Activated CD4-positive, alpha-beta T cell treated with anti-CD3 and anti-CD28 coated beads, Interleukin-2, amount 50 U/mL, for 4 hours (primary cell): Measurements from ENCODE around the gene SPON1.
A peak's percentile ranks its signal among the peaks of the same experiment; 100 is the strongest.

Experiments
- DNase-seq, 2 experiments: peaks; one replicate each; pipeline ENCODE4 v3.0.0-alpha.2; 2020

Gene SPON1

DNA sequence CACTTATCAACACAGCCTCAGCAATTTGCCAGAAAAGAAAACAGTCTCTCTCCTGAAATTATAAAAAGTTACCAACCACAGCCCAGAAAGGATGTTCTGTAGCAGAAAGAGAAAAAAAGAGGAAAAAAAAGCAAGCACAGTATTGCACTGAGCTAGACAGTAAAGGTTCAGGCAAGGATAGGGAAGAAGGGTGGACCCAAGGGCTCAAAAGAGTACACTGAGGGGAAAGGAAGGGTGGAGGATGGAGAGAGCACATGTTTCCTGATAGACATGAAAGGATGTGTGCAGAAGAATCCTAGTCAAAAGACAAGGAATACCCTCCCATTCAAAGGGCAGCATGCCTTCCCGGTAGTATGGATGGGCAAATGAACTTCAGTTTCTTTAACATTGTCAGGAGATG, 337.4 kb downstream of the SPON1 start:
- no peak for DNase-seq

DNA sequence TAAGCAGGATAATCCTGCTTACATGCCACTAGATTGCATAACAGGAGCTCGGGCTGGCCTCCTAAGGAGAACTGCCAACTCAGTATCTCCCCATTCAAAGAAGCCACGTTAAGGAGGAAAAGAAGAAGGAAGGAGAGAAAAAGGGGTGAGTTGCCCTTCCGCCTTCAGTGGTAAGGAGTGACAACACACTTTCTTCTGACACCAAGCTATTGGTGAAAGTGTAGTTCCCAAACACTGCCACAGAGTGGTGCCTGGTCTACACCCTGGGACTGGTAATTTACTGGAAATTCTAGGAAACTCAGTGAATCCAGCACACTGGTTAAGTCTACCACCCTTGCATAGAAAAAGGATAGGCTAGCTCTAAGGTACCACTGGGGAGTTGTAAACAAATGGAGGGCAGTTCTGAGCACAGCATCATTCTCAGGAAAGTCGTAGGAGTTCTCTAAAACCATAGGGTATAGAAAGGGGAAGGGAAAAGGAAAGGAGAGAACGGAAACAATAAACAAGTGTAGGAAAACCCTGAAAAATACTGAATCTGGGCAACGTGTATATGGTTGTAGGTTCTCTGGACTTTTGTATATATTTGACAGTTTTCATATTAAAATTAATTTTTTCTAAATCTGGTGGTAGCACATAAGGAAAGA, 338.3 kb downstream of the SPON1 start:
- peak; percentile 30 to 42 for DNase-seq

DNA sequence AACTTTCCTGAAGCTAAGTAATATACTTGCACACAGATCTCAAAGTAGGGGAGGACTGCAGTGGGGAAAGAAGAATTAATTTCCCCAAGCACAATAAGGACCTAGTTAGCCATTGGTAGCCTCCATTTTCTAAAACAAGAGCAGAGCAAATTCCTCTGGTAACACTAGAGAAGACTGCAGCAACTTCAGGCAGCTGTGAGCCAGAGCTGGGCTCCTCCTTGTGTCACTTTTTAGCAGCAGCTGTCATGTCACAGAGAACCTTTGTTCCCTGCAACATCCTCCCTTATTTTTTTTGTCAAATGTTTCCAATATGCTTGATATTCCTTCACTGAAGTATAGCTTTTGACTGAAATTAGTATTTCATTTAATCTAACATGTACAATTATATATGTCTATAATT, 342.1 kb downstream of the SPON1 start:
- DNase-seq, result no peak

DNA sequence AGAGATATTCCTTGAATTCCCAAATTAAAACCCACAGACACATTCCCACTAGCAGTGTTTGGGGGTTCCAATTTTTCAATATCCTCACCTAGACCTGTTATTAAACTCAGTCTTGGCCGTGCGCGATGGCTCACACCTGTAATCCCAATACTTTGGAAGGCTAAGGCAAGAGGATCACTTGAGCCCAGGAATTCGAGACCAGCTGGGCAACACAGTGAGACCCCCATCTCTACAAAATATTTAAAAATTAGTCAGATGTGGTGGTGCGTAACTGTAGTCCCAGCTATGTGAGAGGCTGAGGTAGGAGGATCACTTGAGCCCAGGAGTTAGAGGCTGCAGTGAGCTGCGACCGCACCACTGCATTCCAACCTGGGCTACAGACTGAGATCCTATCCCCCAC, 343.1 kb downstream of the SPON1 start:
- DNase-seq, result no peak

DNA sequence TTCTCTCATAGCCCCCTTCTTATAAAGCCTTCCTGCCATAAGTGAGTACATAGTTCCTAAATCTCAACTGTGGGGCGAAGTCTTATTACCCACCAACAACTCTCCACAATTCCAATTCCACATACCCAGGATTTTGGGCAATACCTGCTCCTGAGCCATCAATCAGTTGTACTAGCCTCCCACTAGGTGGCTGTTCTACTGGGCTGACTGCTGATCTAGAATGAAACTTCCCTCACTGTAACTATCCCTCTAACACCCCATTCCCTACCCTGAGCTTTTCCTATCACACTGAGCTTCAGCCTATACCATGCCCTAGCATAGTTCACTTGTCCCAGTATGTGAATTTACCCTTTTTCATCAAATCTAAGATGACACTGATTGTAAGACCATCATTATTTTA, 344.0 kb downstream of the SPON1 start:
- no peak for DNase-seq

DNA sequence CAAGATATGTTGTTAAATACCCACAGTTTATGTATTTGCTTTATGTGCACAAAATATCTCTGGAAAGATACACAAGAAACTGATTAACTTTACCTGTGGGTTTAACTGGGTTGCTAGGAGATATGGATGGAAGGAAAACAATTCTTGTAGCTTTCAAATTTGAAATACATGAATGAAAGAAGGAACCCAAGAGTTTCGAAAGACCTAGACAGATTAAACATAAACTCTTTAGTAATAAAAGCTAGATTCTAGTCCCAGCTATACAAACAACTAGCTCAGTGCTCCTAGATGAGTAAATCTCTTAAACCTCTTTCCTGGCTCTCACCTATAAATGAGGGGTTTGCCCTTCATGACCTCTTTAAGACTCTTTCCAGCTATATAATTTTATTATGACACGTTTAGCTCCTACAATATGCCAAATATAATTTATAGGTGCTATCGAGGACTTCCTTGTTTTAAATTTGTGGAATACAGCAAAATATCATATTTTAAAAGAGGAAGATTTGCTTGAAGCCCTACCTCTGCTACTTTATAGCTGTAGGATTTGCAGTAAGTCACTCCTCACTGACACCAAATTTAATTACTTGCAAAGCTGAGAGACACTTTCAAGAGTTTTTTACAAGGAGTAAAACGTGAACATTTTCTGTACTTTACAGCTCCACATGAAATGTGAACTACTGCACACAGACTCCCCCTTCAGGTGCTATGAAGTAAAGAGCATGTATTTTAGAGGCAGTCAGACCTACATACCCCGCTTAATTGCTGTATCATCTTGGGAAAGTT, 345.8 kb downstream of the SPON1 start:
- DNase-seq, result no peak

DNA sequence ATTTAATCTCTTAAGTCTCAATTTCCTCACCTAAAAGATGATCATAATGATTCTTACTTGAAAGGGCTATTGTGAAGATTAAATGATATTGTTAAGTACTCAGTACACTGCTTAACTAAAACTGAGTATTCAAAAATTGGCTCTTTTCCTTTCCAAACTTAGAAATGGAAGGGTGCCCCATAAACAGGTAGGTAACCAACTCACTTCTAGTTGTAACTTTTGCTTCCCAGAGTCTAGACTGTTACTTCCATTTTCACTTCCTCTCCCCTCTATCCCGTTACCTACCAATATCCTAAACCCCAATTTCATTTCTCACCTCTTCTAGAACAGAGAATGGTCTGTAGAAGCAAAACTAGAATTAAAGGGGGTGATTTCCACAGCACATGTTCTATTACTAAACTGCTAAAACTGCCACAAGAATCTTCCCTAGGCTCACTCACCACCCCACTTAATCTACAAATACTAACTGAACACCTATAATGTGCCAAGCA, 346.4 kb downstream of the SPON1 start:
- no peak for DNase-seq

DNA sequence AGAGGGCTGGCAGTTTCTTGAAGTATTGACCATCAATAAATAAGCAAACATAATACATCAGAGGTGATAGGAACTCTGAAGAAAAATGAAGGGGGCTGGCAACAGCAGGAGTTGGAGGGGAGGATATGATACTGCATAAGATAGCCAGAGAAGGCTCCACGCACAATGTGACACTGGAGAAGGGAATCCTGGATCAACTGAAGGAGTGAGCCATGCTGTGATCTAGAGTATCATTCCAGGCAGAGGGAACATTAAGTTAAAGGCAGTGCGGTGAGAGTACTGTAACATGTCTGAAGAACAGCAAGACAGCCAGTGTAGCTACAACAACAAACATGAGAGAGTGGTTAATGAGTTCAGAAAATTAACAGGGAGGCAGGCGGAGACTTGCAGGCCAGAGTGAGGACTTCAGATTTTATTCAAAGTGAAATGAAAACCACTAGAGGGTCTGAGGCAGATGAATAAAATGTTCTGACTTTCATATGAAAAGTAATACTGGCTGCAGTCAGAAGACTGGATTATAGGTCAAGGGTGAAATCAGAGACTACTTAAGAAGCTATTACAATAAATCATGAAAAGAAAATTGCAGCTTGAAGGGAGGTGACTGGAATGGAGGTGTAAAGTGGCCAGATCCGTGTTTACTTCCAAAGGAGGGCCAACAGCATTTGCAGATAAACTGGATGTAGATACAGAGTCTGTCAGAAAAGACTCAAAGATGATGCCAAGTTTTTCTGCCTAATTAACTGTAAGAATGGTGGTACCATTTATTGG, 347.1 kb downstream of the SPON1 start:
- DNase-seq, result no peak

DNA sequence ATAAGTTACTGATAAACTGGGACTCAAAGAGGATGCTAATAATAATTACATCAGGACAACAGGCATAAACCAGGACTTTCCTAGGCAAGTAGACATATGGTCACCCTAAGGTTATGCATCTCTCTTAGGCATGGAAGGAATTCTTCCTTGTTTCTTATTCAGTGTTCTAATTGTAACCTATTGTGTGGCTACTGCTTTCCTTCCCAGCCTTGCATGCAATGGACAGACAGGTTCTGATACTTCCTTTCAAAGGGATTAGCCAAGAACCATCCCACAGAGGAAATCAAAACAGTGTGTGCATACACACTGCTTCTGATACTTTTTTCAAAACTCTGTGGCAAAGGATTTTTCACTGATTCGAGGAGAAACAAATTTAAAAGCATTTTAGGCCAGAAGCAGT, 348.2 kb downstream of the SPON1 start:
- DNase-seq, result no peak

DNA sequence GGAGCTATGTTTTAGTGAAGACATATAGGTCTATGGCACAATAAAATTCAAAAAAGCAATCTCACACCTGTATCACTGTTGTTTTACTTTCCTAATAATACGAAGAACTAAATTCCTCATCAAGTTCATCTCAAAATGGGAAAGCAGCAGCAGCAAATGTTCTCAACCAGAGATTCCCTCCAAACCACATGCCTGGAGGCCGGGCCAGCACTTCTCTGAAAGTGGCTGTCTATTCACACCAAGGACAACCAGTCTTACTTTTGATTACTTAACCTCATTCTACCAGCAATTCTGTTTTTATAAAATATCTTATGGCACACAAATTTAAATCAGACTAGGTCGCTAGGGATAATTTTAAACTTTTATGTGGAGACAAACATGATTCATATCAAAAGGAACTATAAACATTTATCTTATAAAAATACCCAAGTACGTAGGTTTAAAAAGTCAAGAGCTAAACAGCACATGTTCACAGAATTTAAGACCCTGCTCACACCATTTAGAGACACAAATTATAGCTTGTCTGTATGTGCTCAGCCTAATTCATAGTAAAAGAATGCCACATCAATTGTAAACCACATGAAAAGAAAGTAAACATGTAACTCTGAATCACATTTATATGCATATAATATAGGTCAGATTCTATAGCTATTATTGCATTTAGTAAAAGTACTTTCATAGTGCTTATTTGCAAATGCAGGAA, 350.4 kb downstream of the SPON1 start:
- no peak for DNase-seq

DNA sequence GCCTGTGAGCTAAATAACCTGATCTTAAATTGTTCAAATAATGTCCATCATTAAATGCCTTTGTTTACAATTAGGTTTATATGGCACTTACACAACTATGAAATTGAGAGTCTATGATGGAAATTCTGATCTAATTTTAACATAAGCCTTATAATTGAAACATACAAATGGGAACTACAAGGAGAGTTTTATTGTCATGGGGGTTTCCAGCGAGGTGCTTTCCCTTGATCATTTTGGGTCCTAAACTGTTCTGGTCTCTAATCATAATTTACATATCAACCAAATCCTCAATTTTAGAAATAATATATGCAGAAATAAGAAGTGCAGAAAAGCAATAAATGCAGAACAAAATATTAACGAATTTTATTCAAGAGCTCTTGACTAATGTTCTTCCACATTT, 351.6 kb downstream of the SPON1 start:
- no peak for DNase-seq

DNA sequence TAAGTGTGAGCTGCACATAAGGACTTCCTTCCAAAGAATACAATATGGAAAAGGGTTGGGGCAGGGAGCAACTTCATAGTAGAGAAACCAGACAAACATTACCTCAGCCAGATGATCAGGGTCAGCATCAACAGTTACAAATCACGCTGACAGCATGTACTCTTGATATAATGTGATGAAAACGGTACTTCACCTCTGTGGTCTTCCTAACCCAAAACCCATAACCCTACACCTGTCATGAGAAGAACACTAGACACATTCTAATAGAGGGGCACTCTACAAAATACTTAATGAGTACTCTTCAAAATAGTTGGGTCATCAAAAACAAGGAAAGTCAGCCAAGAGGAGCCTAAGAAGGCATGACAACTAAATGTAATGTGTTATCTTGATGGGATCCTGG, 352.6 kb downstream of the SPON1 start:
- no peak for DNase-seq
